ENCODE measurements around the gene DNM1L. TPM values are rescaled to one million over a fixed set of nuclear protein-coding genes. Genes with fewer than 3 reads are reported as not detected.

DNM1L gene
- total and polyA plus RNA-seq, 2 donors from 2014 or later, result 30.5 to 66.2 TPM

DNA sequence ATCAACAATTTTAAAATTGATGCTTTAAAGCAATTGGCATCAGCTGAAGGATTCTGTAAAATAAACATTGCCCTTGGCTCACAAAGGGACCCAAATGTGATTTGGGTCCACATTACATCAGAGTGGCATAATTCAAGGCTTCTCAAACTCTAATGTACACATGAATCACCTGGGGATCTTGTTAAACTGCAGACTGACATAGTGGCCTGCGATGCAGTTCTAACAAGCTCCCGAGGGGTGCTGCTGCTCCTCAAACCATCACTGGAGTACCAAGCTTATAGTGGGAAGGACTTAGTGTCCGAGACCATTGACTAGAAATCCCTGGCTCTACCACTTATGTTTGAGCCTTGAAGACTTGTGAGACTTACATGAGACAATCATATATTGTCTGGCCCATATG is 31.8 kb upstream of the DNM1L start:
- no peak for FAIRE-seq
- Histone ChIP-seq H3K27ac (ENCODE audit: low read depth in 2 of 2, low read length in 2 of 2) (no peak overlapping the region), H3K4me1 (ENCODE audit: control insufficient read depth in 2 of 3, insufficient read depth in 2 of 3, low read depth in 1 of 3, low read length in 3 of 3) (no peaks in the 10 kb centered on the region), H3K27me3 (ENCODE audit: control insufficient read depth, insufficient read depth, low read length) (no peaks in the 10 kb centered on the region), H3K4me3 (ENCODE audit: low read length in 3 of 3) (no peak overlapping the region), H3K36me3 (ENCODE audit: control insufficient read depth in 2 of 3, insufficient read depth in 3 of 3, low read length in 3 of 3) (peaks cover 0 to 12% (median 0%) of the 10 kb centered on the region in 3 donors), H3K9ac (ENCODE audit: low read length in 3 of 3) (no peak overlapping the region), H3K9me3 (ENCODE audit: control insufficient read depth in 2 of 3, insufficient read depth in 1 of 3, low read length in 3 of 3) (no peaks in the 10 kb centered on the region)
- intact Hi-C loops (cut with DNase I), result no loop called here
- TF ChIP-seq, protein P1, sequence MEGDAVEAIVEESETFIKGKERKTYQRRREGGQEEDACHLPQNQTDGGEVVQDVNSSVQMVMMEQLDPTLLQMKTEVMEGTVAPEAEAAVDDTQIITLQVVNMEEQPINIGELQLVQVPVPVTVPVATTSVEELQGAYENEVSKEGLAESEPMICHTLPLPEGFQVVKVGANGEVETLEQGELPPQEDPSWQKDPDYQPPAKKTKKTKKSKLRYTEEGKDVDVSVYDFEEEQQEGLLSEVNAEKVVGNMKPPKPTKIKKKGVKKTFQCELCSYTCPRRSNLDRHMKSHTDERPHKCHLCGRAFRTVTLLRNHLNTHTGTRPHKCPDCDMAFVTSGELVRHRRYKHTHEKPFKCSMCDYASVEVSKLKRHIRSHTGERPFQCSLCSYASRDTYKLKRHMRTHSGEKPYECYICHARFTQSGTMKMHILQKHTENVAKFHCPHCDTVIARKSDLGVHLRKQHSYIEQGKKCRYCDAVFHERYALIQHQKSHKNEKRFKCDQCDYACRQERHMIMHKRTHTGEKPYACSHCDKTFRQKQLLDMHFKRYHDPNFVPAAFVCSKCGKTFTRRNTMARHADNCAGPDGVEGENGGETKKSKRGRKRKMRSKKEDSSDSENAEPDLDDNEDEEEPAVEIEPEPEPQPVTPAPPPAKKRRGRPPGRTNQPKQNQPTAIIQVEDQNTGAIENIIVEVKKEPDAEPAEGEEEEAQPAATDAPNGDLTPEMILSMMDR (IDR thresholded peaks at IDR 0.05; ENCODE audit: borderline replicate concordance, extremely low read depth, insufficient read depth), result no peak
- no peak for DNase-seq

DNA sequence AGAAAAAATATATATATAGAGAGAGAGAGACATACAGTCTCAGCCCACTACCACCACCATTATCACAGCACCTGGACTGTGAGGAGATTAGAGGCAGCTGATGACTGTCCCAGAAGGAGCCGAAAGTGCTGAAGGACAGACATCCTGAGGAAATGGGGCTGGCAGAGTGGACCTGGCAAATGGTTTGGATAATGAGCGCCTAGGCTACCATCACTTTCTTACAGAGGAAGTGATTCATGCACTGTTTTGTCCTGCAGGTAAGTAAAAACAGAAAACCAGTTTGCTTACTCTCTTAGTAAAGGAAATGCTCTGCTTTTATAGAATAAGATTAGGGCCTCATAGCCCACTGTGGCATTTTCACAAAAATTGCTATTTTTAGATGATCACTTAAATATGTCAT is 28.6 kb upstream of the DNM1L start:
- no peak for FAIRE-seq
- H3K4me1 ChIP-seq (ENCODE audit: control insufficient read depth in 2 of 3, insufficient read depth in 2 of 3, low read depth in 1 of 3, low read length in 3 of 3), result no peaks in the 10 kb centered on the region
- TF ChIP-seq, protein P1 (IDR thresholded peaks at IDR 0.05; ENCODE audit: borderline replicate concordance, extremely low read depth, insufficient read depth), result no peak
- no peak overlapping the region for H3K9ac ChIP-seq (ENCODE audit: low read length in 3 of 3)
- no peak overlapping the region for H3K4me3 ChIP-seq (ENCODE audit: low read length in 3 of 3)
- H3K27ac ChIP-seq (ENCODE audit: low read depth in 2 of 2, low read length in 2 of 2), result no peak overlapping the region
- intact Hi-C loops (cut with DNase I), result loop anchor here (10.0 kb wide), 1 partner anchor 196 kb away; no protein-coding TSS in a partner anchor
- no peaks in the 10 kb centered on the region for H3K27me3 ChIP-seq (ENCODE audit: control insufficient read depth, insufficient read depth, low read length)
- H3K9me3 ChIP-seq (ENCODE audit: control insufficient read depth in 2 of 3, insufficient read depth in 1 of 3, low read length in 3 of 3), result no peaks in the 10 kb centered on the region
- no peak for DNase-seq
- peaks cover 0 to 8% (median 0%) of the 10 kb centered on the region in 3 donors for H3K36me3 ChIP-seq (ENCODE audit: control insufficient read depth in 2 of 3, insufficient read depth in 3 of 3, low read length in 3 of 3)

- FAIRE-seq, result no peak
Observed at GRCh38 chr12:32651151-32651955, 27.7 kb upstream of the DNM1L start.

More at GRCh38 chr12:32651151-32651955, 27.7 kb upstream of the DNM1L start:
- Histone ChIP-seq H3K4me3 (ENCODE audit: low read length in 3 of 3) (no peak overlapping the region), H3K36me3 (ENCODE audit: control insufficient read depth in 2 of 3, insufficient read depth in 3 of 3, low read length in 3 of 3) (peaks cover 0 to 4% (median 0%) of the 10 kb centered on the region in 3 donors), H3K9ac (ENCODE audit: low read length in 3 of 3) (no peak overlapping the region), H3K4me1 (ENCODE audit: control insufficient read depth in 2 of 3, insufficient read depth in 2 of 3, low read depth in 1 of 3, low read length in 3 of 3) (no peaks in the 10 kb centered on the region), H3K27me3 (ENCODE audit: control insufficient read depth, insufficient read depth, low read length) (no peaks in the 10 kb centered on the region), H3K27ac (ENCODE audit: low read depth in 2 of 2, low read length in 2 of 2) (no peak overlapping the region), H3K9me3 (ENCODE audit: control insufficient read depth in 2 of 3, insufficient read depth in 1 of 3, low read length in 3 of 3) (no peaks in the 10 kb centered on the region)
- no peak for DNase-seq
- TF ChIP-seq, protein P1 (IDR thresholded peaks at IDR 0.05; ENCODE audit: borderline replicate concordance, extremely low read depth, insufficient read depth), result no peak
- intact Hi-C loops (cut with DNase I), result loop anchor here (10.0 kb wide), 1 partner anchor 197 kb away; no protein-coding TSS in a partner anchor
